Placental pericyte (primary cell): ENCODE data around the gene CDKN2D. TPM values are rescaled to one million over a fixed set of nuclear protein-coding genes. Genes with fewer than 3 reads are reported as not detected.

ENCODE experiments used
- small RNA-seq: library from RNA; depleted of rRNA; stranded (forward); fragments of <200 nt; gene quantifications from one replicate; pipeline ENCODE3, GENCODE V24; 2012; ENCODE audit warnings: low replicate concordance
- total RNA-seq: library from RNA; depleted of rRNA; stranded (reverse); fragments of >200 nt; gene quantifications from 2 replicates; pipeline ENCODE4 v1.2.3, GENCODE V29; 2012

CDKN2D gene
- 3.1 and 12.6 TPM in 2 replicates for total RNA-seq

GRCh38 chr19:10568826-10569651 lies at the start of gene CDKN2D:
TSS of gene CDKN2D (minus strand) at chr19:10568979. CDS start at chr19:10568653, 326 bp downstream.

GRCh38 chr19:10587022-10587838 lies 18.5 kb upstream of the CDKN2D start, which contains the start of gene AP1M2:
TSS of gene AP1M2 (minus strand) at chr19:10587312. CDS start at chr19:10587231, 81 bp downstream.

GRCh38 chr19:10565567-10566407 lies 3.0 kb downstream of the CDKN2D start, which contains the start of gene KRI1:
TSS of gene KRI1 (minus strand) at chr19:10566010. CDS start at chr19:10565999, 11 bp downstream.

GRCh38 chr19:10543420-10544241 lies 25.1 kb downstream of the CDKN2D start, which contains the start of gene ATG4D:
TSS of gene ATG4D (plus strand) at chr19:10543904. CDS start at chr19:10544091, 187 bp downstream.

GRCh38 chr19:10517361-10517759 lies 51.4 kb downstream of the CDKN2D start, which contains the start of gene S1PR5:
TSS of gene S1PR5 (minus strand) at chr19:10517447. CDS start at chr19:10515011, 2,436 bp downstream.

Small RNAs within 50 kb of the gene (small RNA-seq; reads per million reads assigned to genes)
- gene MIR1238 (not detected), gene RNU7-140P (not detected)

Other genes with a start within 250 kb of the CDKN2D start
- 11.2 and 25.3 TPM in 2 replicates for gene RAVER1, start 235.4 kb downstream of the CDKN2D start, total RNA-seq
- gene ICAM3, start 229.4 kb downstream of the CDKN2D start, total RNA-seq, result 2.8 and 11.3 TPM in 2 replicates
- 56.2 and 108 TPM in 2 replicates for gene TYK2, start 188.4 kb downstream of the CDKN2D start, total RNA-seq
- 208 and 224 TPM in 2 replicates for gene CDC37, start 165.4 kb downstream of the CDKN2D start, total RNA-seq
- 5.5 and 8.0 TPM in 2 replicates for gene PDE4A, start 148.4 kb downstream of the CDKN2D start, total RNA-seq
- 60.6 and 79.3 TPM in 2 replicates for gene KEAP1, start 65.6 kb downstream of the CDKN2D start, total RNA-seq
- 2.0 and 10.5 TPM in 2 replicates for gene S1PR5, start 51.5 kb downstream of the CDKN2D start, total RNA-seq
- gene ATG4D, start 25.1 kb downstream of the CDKN2D start, total RNA-seq, result 29.8 and 31.7 TPM in 2 replicates
- 6.8 and 10.3 TPM in 2 replicates for gene KRI1, start 3.0 kb downstream of the CDKN2D start, total RNA-seq
- gene AP1M2, start 18.3 kb upstream of the CDKN2D start, total RNA-seq, result 0.22 and 1.0 TPM in 2 replicates
- gene SLC44A2, start 56.6 kb upstream of the CDKN2D start, total RNA-seq, result 54.3 and 97.6 TPM in 2 replicates
- 95.6 and 192 TPM in 2 replicates for gene ILF3, start 85.4 kb upstream of the CDKN2D start, total RNA-seq
- gene QTRT1, start 132.5 kb upstream of the CDKN2D start, total RNA-seq, result 26.9 and 30.1 TPM in 2 replicates
- 137 and 157 TPM in 2 replicates for gene DNM2, start 149.1 kb upstream of the CDKN2D start, total RNA-seq